GM18907 (cell line): ENCODE results near the gene RORB.

Source experiments
- ATAC-seq: cut with Tn5 transposase; IDR thresholded peaks from one replicate; pipeline ENCODE4 v1.9.1; 2021; ENCODE audit warnings: mild to moderate bottlenecking, moderate library complexity; ENCODE audit not compliant: unreplicated experiment

The RORB gene

GRCh38 chr9:74496819-74497747 lies at the start of gene RORB:
Gene RORB, plus strand, starts transcription at chr9:74497335. Its CDS starts 642 bp downstream, at chr9:74497977.
- ATAC-seq = peak; percentile 93

GRCh38 chr9:74447451-74448193 lies 49.5 kb upstream of the RORB start:
- no peak for ATAC-seq

GRCh38 chr9:74449060-74449459 lies 48.1 kb upstream of the RORB start:
- no peak for ATAC-seq

GRCh38 chr9:74458832-74459231 lies 38.3 kb upstream of the RORB start:
- no peak for ATAC-seq

GRCh38 chr9:74463825-74464224 lies 33.3 kb upstream of the RORB start:
- ATAC-seq = no peak

GRCh38 chr9:74478606-74479005 lies 18.5 kb upstream of the RORB start:
- no peak for ATAC-seq

- ATAC-seq = no peak
These were observed 17.4 kb upstream of the RORB start for GRCh38 chr9:74479711-74480110.

- ATAC-seq = no peak
These were observed 9.7 kb upstream of the RORB start for GRCh38 chr9:74487395-74487794.

- ATAC-seq = no peak
These were observed 3.6 kb upstream of the RORB start for GRCh38 chr9:74493512-74493911.

GRCh38 chr9:74494490-74494889 lies 2.6 kb upstream of the RORB start:
- no peak for ATAC-seq

- no peak for ATAC-seq
These were observed 729 bp upstream of the RORB start for GRCh38 chr9:74496406-74496805.

- peak; percentile 9 for ATAC-seq
These were observed 849 bp downstream of the RORB start for GRCh38 chr9:74497748-74498620.

GRCh38 chr9:74498621-74499095 lies 1.5 kb downstream of the RORB start:
- ATAC-seq = no peak

- no peak for ATAC-seq
These were observed 2.0 kb downstream of the RORB start for GRCh38 chr9:74499111-74499601.

GRCh38 chr9:74499770-74500583 lies 2.8 kb downstream of the RORB start:
- ATAC-seq = no peak

GRCh38 chr9:74500584-74500924 lies 3.4 kb downstream of the RORB start:
- ATAC-seq = no peak

GRCh38 chr9:74501570-74501969 lies 4.4 kb downstream of the RORB start:
- ATAC-seq = no peak

GRCh38 chr9:74503219-74503618 lies 6.1 kb downstream of the RORB start:
- ATAC-seq = no peak

GRCh38 chr9:74503666-74504065 lies 6.5 kb downstream of the RORB start:
- ATAC-seq = no peak

GRCh38 chr9:74511333-74511732 lies 14.2 kb downstream of the RORB start:
- ATAC-seq = no peak
